Measurements from ENCODE around the gene IL21R.

GRCh38 chr16:27468941-27469531, 67.1 kb downstream of the IL21R start:
- no peak for TF ChIP-seq GATA2 (IDR thresholded peaks at IDR 0.05; ENCODE audit: low read depth, low read length)
- no peak for TF ChIP-seq GATA3 (IDR thresholded peaks at IDR 0.05; ENCODE audit: low read depth, low read length)
